GM18508 (cell line): ENCODE data around the gene MFAP4.

Source experiments
- ATAC-seq: cut with Tn5 transposase; IDR thresholded peaks from one replicate; pipeline ENCODE4 v1.9.1; 2021; ENCODE audit warnings: moderate number of reproducible peaks; ENCODE audit not compliant: insufficient read depth, unreplicated experiment

MFAP4 gene, protein sequence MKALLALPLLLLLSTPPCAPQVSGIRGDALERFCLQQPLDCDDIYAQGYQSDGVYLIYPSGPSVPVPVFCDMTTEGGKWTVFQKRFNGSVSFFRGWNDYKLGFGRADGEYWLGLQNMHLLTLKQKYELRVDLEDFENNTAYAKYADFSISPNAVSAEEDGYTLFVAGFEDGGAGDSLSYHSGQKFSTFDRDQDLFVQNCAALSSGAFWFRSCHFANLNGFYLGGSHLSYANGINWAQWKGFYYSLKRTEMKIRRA

DNA sequence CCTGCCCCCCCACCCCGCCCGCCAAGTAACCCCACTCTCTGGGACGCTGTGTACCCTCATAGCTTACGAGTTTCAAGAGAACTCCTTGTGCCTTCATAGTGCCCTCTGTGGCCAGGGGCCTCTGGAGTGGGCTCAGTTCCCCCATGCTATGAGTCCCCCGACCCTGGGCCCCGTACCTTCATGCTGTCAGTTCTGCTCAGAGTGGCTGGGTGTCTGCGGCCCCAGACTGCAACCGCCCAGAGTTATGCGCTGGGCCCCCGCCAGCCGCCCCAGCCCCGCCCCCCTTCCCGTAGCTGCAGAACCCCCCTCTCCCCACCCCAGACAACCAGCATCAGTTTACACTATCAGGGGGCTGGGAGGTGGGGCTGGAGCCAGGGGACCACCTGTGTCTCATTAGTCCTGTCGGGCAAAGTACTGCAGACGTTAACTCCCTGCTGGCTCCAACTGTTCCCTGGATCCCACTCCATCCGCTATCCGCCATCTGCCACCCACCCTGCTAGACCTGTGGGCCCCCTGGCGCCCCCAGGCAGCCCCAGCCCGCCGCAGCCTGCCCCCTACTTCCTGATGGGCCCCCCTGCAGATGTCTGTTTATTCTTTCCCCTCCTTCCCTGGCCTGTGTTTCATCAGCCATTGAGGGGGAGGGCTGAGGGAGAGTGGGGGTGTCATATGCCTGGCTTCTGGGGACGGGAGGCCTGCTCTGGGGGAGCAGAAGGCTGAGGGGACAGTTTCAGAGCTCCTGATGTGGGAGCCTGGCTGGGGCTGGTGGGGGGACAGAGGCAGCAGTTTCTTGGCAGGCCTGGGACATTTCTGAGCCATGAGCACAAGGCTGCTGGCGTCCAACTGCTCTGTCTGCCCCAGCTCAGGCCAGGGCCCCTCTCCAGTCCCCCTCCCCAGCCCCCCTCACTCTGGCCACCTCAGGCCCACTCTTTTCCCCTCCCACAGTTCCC lies at the start of gene MFAP4:
MFAP4 (minus strand) TSS at position 217 of the 947 bp plus-strand sequence; CDS start at position 182, 35 bp downstream.
- no peak for ATAC-seq

DNA sequence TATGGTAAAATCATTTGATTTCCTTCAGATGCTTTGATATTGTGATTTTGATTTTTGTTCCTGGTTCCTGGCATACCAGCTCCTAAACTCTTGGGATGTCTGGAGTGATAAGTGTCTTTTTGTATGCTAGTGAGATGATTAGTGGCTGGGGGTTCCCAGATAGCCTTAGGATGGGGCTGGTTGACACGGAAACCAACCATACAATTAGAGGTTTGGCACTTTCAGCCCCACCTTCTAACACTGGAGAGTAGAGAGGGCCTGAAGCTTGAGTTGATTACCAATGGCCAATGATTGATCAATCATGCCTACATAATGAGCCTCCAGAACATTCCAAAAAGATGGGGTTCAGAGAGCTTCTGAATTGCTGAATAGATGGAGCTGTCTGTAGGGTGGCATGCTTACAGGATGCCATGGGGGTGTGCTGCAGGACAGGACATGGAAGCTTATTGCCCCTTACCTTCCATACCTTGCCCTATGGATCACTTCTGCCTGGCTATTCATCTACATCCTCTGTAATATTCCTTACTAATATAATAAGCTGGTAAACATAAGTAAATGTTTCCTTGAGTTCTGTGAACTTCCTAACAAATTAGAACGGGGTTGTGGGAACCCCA lies 46.8 kb upstream of the MFAP4 start:
- no peak for ATAC-seq

DNA sequence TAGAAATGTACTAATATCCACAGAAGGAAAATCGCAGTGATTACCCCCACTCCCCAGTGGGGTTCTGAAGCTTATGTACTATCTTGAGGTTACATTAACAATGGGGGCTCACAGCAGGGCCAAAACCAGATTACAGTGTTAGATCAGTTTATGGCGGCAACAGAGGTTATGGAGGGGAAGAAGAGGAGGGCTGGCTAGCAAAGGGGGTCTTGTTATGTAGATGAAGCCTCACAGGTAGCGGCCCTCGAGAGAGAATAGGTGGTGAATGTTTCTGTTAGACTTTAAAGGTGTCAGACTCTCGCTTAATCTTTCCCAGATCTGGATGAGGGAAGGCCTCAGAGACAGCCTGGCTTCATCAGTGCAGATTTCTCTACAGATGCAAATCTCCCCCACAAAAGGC lies 46.3 kb upstream of the MFAP4 start:
- no peak for ATAC-seq

DNA sequence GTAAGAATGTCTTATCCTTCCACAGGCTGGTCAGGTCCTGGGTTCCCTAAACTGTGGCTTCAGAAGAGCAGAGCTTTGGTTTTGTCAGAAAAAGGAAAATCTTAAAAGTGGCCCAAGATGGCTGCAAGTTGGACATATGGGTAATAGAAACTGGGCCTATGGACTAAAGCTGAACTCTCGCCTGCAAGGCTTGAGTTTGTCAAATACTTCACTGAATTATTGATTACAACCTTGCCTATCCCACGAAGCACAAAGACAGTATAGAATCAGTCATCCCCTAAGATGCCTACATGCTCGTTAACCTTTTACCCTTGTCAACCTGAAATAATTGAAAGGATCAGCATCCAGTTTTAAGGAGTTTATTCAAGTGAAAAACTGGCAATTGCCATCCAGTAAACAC lies 44.7 kb upstream of the MFAP4 start:
- ATAC-seq: no peak

DNA sequence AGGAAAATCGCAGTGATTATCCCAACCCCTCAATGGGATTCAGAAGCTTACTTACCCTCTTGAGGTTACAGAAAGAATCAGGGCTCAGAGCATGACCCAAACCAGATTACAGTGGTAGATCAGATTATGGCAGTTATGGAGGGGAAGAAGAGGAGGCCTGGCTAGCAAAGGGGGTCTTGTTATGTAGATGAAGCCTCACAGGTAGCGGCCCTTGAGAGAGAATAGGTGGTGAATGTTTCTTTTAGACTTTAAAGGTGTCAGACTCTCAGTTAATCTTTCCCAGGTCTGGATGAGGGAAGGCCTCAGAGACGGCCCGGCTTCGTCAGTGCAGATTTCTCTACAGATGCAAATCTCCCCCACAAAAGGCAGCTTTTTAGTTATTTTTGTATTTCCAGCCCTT lies 39.6 kb upstream of the MFAP4 start:
- ATAC-seq: no peak

DNA sequence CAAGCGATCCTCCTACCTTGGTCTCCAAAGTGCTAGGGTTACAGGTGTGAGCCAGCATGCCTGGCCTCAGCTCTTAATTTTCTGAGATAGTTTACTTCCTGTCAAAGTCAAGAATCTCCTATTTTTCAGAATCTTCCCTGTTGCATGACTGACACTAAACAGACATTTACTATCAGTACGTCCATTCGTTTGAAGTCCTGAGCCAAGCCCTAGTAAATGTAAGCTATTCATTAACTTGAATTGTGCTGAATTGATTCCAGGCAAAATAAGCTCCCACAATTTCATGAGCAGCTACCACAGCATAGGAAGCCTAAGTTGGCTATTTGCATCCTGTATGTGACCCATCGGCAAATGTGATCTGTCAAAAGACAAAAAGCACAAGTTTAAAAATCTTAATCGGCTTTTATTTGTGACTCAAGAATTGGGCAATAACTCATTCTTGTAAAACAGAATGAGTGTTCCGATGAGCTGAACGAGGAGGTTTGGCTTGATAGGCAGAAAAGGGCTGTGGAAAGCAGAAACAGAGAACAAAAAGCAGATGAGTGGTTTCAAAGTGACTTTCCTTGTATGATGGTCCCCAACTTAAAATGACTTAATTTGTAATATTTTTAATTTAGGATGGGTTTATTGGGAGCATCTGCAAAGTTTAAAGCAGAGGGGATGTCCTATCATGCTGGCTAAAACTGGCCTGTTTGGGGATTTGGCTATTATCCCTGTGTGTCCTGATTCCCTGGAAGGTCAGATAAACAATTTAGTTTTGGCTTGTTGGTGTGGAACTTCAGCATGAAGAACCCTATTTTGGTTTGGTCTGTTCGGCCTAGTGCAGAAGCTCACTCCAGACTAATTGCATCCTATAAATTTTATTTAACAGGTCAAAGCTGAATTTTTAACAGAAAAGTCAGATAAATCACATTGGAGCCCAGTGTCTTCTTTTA lies 38.2 kb upstream of the MFAP4 start:
- ATAC-seq: no peak

DNA sequence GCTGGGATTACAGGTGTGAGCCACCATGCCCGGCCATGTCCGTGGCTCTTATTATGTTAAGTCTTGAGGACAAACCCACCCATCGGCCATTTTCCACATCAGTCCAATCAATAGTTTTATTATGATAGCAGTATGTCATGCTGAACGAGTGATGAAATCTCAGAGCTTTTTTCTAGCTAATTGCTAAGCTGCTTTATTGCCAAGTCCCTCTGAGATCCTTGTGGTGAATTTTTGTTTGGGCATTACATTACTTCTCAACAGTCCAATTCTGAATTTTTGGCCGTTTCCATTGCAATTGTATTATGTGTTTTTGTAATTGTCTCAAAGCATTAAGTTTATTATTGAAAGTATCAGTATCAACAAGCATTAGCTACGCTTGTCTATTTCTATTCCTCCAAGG lies 34.9 kb upstream of the MFAP4 start:
- no peak for ATAC-seq

DNA sequence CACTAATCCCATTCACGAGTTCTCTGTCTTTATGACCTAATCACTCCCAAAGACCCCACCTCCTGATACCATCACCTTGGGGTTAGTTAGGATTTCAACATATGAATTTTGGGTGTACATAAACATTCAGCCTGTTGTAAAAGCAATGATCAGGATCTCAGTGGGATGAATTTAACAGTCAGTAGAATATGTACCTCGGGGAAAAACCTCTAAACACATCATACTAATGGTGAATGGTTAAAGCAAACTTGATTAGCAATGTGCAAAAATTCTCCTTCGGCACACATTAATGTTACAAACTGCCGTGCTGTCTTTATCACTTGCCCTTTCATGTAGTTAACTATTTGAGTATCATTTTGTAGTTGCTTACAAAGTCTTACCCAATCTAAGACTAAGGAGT lies 34.2 kb upstream of the MFAP4 start:
- no peak for ATAC-seq

DNA sequence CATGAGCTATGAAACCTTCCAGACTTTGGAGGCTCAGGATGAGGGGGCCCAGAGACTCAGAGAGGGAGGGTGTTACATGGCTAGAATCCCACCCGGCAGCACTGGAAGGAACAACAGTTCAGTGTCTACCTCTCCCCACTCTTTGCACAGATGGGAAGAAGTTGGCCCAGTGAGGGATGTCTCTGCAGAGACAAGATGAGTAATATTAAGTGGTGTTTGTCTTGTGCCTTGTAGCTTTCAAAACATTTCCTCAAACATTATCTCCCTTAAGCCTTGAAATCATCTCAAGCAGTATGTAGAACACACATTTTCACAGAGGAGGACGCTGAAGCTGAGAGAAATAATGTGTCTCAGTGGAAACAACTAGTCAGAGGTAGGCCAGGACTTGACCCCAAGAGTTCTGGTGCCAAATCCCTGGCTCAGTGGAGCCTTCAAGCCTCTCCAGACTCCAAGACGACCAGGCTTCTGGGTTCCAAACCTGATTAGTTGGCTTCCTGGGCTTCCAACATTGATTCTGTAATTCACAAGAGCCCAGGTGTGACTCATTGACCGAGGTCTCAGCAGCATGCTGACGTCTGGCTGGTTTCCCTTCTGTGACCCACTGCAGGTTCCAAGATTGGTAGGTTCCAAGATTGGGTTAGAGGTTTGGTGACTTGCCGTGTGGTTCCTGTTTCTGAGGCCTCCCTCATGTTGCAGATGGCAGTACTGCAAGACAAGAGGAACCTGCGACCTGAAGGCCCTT lies 31.4 kb upstream of the MFAP4 start:
- no peak for ATAC-seq

DNA sequence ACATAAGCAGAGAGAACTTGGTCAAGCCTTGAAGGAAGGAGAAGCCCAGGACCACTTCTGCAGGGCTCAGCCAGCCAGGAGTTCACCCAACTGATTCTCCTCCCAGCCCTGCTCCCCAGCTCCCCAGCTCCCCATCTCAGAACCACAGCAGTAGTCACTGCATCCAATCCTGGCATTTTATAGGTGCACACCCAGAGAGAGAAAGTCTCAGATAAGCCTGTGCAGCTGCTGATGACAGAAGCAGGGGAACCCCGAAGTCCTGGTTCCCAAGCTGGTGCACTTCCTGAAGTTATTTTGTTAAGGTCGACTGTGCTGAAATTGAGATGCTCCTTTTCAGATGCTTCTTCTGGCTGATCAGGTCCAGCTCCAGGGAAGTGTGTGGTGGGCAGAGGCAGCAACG lies 30.6 kb upstream of the MFAP4 start:
- ATAC-seq: no peak

DNA sequence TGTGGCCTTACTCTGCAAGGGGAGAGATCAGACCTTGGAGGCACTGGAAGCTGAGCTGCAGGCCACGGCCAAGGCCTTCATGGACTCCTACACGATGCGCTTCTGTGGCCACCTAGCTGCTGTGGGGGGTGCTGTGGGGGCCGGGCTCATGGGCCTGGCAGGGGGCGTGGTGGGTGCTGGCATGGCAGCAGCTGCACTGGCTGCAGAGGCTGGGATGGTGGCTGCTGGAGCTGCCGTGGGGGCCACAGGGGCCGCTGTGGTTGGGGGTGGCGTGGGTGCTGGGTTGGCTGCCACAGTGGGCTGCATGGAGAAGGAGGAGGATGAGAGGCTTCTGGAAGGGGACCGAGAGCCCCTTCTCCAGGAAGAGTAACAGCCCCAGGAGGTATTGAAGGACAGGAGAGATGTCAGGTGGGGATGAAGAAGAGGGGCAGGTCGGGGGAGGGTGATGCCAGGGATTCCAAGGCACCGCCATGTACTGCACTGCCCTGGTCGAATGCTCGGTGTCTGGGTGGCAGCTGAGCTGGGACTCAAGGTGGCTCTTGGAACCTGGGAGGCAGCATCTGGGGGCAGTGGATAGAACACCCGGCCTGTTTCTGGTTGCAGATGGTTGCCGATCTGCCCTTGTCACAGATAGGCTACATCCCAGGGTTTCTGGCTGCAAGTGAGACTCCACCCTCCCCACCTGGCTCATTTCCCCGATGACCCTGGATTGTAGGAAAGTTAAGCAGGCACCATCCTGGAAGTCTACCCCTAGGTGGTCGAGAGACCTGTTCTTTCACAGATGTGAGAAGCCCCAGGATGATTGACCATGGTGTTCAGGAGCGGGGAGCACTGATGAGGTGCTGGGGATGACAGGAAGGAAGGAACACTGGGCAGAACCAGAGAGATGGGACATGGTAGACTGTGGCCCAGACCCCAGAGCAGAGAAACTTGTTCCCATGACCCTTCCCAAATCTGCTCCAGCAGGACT lies 29.1 kb upstream of the MFAP4 start:
- no peak for ATAC-seq

DNA sequence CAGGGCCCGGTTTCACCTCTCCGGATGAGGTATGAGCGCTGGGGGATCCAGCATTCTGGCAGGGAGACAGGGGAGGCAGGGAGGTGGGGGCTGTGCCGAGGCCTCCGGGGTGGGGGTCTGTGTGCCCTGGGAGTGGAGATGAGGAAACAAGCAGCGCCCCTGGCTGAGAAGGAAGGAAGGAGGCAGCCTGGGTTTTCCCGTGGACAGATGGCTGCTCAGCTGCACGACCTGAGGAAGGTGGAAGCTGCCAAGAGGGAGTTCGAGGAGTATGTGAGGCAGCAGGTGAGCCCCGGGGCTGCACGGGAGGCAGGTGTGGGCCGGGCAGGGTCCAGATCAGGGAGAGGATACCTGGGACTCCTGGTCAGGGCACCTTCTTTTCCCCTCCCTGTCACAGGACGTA lies 28.3 kb upstream of the MFAP4 start:
- no peak for ATAC-seq

DNA sequence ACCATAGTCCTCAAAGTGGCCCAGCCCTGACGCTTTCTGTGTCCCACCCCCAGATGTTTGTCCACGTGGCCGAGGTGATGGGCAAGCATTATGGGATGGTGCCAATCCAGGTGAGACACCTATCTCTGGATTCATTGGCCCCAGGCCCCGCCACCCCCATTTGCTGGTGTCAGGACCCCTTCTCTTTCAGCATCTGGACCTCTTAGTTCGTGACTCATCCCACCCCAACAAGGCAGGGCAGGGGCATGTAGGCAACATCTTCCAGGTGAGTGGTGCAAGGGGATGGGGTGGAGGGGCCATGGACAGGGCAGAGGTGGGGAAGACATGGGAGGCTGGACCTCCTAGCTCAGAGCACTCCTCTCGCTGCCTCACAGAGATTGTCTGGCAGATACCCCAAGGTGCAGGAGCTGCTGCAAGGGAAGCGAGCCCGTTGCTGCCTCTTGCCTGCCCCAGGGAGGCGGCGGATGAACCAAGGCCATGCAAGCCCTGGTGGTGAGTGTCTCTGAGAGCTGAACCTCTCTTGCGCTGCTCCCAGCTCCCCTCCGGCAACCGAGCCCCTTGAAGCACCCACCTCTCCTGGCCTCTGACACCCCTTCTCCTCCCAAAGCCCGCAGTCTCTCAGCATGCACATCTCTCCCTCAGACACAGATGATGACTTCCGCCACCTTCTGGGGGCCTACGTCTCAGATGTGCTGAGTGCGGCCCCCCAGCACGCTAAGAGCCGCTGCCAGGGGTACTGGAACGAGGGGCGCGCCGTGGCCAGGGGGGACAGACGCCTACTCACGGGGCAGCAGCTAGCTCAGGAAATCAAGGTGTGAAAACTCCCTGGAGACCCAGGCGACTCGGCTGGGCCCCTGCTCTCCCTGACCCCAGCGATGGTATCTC lies 27.6 kb upstream of the MFAP4 start:
- no peak for ATAC-seq

DNA sequence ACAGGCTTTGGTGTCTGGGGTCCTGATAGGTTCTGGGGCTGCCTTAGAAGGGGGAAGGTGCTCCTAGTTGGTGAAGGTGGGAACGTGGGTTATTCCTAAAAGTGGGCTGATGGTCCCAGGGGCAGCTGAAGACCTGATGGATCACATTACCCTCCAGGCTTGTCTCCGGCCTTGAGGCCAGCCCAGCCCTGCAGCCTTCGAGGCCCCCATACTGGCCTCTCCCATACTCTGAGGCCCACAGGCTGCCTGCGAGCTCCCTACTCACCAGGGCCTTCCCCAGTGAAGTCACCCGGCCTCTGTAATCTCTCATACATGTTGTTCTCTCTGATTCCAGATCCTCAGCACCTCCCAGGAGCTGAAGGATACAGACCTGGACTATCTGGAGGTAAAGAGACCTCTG lies 26.8 kb upstream of the MFAP4 start:
- no peak for ATAC-seq

DNA sequence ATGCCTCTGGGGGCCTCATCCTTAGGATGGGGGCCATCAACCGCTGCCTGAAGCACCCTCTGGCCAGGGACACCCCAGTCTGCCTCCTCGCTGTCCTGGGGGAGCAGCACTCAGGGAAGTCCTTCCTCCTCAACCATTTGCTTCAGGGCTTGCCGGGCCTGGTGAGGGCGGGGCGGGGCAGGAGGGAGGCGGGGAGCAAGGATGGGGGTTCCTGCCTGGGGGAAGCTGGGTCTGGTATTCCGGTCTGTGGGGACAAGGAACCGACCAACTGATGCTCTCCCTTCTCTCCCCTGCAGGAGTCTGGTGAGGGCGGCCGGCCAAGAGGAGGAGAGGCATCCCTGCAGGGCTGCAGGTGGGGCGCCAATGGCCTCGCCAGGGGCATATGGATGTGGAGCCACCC lies 26.0 kb upstream of the MFAP4 start:
- no peak for ATAC-seq

DNA sequence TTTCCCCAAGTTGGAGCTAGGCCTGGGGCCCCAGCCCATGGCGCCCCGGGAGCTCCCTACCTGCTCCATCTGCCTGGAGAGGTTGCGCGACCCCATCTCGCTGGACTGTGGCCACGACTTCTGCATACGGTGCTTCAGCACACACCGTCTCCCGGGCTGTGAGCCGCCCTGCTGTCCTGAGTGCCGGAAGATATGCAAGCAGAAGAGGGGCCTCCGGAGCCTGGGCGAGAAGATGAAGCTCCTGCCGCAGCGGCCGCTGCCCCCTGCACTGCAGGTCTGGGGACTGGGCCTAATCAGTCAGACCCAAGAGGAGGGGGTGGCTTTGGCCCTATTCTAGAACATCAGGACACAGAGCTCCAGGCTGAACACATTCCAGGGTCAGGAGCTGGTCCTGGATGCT lies 25.5 kb upstream of the MFAP4 start:
- ATAC-seq: no peak

DNA sequence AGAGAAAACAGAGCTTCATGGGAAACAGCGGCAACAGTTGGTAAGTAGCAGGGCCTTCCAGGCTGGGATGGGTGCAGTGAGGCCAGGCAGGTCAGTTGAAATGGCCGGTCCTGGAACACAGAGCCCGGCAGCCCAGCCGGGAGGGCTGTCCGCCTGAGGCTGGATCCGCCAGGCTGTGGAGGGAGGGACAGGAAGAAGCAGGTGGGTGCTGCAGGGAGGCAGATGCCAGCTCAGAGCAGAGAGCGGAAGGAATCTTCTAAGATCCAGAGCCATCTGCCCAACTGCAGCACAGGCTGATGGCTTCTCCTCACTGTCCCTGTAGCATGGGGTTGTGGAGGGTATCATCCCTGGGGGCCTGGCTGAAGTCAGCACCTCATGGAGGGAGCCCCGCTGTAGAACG lies 24.6 kb upstream of the MFAP4 start:
- no peak for ATAC-seq
